ENCODE measurements around the gene SPHK2.

Gene SPHK2

DNA sequence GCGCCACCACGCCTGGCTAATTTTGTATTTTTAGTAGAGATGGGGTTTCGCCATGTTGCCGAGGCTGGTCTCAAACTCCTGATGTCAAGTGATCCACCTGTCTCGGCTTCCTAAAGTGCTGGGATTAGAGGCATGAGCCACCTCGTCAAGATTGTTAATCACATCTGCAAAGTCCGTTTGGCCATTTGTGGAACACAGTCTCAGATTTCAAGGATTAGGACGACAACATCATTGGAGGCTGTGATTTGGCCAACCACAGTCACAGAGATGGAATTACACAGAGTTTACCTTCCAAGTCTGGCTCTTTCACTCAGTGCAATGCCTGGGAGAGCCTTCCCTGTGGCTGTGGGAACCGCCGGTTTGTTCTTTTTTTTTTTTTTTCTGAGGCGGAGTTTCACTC, 49.5 kb upstream of the SPHK2 start (continued):
- TF ChIP-seq, protein P1, sequence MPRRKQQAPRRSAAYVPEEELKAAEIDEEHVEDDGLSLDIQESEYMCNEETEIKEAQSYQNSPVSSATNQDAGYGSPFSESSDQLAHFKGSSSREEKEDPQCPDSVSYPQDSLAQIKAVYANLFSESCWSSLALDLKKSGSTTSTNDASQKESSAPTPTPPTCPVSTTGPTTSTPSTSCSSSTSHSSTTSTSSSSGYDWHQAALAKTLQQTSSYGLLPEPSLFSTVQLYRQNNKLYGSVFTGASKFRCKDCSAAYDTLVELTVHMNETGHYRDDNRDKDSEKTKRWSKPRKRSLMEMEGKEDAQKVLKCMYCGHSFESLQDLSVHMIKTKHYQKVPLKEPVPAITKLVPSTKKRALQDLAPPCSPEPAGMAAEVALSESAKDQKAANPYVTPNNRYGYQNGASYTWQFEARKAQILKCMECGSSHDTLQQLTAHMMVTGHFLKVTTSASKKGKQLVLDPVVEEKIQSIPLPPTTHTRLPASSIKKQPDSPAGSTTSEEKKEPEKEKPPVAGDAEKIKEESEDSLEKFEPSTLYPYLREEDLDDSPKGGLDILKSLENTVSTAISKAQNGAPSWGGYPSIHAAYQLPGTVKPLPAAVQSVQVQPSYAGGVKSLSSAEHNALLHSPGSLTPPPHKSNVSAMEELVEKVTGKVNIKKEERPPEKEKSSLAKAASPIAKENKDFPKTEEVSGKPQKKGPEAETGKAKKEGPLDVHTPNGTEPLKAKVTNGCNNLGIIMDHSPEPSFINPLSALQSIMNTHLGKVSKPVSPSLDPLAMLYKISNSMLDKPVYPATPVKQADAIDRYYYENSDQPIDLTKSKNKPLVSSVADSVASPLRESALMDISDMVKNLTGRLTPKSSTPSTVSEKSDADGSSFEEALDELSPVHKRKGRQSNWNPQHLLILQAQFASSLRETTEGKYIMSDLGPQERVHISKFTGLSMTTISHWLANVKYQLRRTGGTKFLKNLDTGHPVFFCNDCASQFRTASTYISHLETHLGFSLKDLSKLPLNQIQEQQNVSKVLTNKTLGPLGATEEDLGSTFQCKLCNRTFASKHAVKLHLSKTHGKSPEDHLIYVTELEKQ (tag by site-specific recombination; IDR thresholded peaks at IDR 0.05; ENCODE audit: borderline replicate concordance): peak; percentile 24; the same call in 1 of the 2 replicates
- no peak for TF ChIP-seq ZNF624 (tag by site-specific recombination; IDR thresholded peaks at IDR 0.05)
- TF ChIP-seq FEZF1 (tag by site-specific recombination; IDR thresholded peaks at IDR 0.05): peak; percentile 97
- no peak for TF ChIP-seq ZNF404 (tag by site-specific recombination; IDR thresholded peaks at IDR 0.05)
- TF ChIP-seq ZNF138 (tag by site-specific recombination; IDR thresholded peaks at IDR 0.05; ENCODE audit: borderline replicate concordance): no peak
- TF ChIP-seq KLF8 (tag by site-specific recombination; IDR thresholded peaks at IDR 0.05): 0 out of 2 replicates have a peak, but pooled peaks have one; percentile 57
- no peak for TF ChIP-seq ZNF311 (tag by site-specific recombination; IDR thresholded peaks at IDR 0.05; ENCODE audit: borderline replicate concordance)
- TF ChIP-seq GLIS1 (tag by site-specific recombination; IDR thresholded peaks at IDR 0.05): peak; percentile 61
- TF ChIP-seq ZSCAN30 (tag by site-specific recombination; IDR thresholded peaks at IDR 0.05): no peak

DNA sequence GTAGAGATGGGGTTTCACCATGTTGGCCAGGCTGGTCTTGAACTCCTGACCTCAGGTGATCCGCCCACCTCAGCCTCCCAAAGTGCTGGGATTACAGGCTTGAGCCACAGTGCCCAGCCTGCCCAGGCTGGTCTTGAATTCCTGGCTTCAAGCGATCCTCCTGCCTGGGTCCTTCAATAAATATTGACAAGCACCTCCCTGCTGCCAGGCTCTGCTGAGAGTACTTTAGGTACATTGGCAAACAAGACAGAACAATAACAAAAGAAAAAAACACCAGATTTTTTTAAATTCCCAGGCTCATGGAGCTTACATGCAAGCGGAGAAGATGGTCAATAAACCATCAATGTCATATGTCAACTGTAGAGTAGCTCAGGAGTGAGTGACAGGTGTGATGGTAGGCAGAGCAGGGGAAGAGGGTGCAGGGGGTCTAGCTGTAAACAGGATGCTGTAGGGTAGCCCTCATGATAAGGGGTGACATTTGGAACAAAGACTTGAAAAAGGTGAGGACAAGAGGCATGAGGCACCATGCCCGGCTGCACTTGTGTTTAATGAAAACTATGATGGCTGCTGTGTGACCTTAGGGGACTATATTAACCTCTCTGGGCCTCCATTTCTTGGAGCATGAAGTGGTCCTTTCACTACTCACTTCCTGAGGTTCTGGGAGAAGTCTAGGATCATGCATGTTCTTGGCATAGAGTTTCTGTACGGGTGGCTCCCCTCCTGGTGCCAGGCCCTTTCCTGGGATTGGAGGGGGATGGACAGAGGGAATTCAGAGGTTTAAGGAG, 47.7 kb upstream of the SPHK2 start:
- CTCF ChIA-PET: interaction anchor here (0.7 to 3.7 kb wide), 6 partner anchors 12 to 860 kb away, joined by 3 to 28 read pairs (median 6); no protein-coding TSS in a partner anchor
- no peak overlapping the region for H3K27ac ChIP-seq (ENCODE audit: extremely low read depth, low read depth, low read length)
- H3K36me3 ChIP-seq (ENCODE audit: control insufficient read depth in 2 of 2, insufficient read depth in 1 of 2, low read length in 2 of 2): no peaks in the 10 kb centered on the region
- H3K4me3 ChIP-seq (ENCODE audit: low read depth, low read length): no peak overlapping the region
- H3K4me1 ChIP-seq (ENCODE audit: control insufficient read depth, insufficient read depth, low read length): peaks cover 8% of the 10 kb centered on the region
- POLR2A ChIA-PET: interaction anchor here (1.3 kb wide), 1 partner anchor 58 kb away, joined by 4 read pairs; no protein-coding TSS in a partner anchor
- TF ChIP-seq ZNF768 (tag by site-specific recombination; IDR thresholded peaks at IDR 0.05) (peak; percentile 93), ZNF274 (IDR thresholded peaks at IDR 0.05; ENCODE audit: low read length) (no peak), ZNF274 (tag by site-specific recombination; IDR thresholded peaks at IDR 0.05; ENCODE audit: borderline replicate concordance) (no peak)
- no peaks in the 10 kb centered on the region for H3K9me3 ChIP-seq (ENCODE audit: control insufficient read depth, insufficient read depth, low read depth, low read length)

DNA sequence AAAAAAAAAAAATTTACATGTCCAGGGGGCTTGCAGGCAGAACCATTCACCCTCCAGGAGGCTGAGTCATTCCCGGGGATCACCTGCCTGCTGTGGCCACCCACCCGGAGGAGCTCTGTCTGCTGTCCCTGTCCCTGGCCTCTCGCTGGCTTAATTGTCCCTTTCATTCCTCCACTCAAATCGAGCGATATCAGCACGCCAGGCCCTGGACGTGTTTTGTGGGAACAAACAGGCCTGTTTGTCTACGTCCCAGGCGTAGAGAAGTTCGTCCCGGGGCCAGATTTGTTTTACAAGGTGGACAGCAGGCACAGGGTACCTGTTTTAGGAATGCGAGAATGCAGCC, 46.2 kb upstream of the SPHK2 start:
- no peaks in the 10 kb centered on the region for H3K9me3 ChIP-seq (ENCODE audit: control insufficient read depth, insufficient read depth, low read depth, low read length)
- no peak overlapping the region for H3K4me3 ChIP-seq (ENCODE audit: low read depth, low read length)
- H3K36me3 ChIP-seq (ENCODE audit: control insufficient read depth in 2 of 2, insufficient read depth in 1 of 2, low read length in 2 of 2): no peaks in the 10 kb centered on the region
- TF ChIP-seq SCRT1 (tag by site-specific recombination; IDR thresholded peaks at IDR 0.05; ENCODE audit: borderline replicate concordance) (no peak), ZIC2 (tag by site-specific recombination; IDR thresholded peaks at IDR 0.05) (peak; percentile 51; the same call in 1 of the 2 replicates), ZNF335 (tag by site-specific recombination; conservative IDR thresholded peaks at IDR 0.05) (peak; percentile 21; the same call in 1 of the 2 replicates), GLIS1 (tag by site-specific recombination; IDR thresholded peaks at IDR 0.05) (peak; percentile 75), KLF8 (tag by site-specific recombination; IDR thresholded peaks at IDR 0.05) (no peak), ZNF501 (tag by site-specific recombination; IDR thresholded peaks at IDR 0.05) (no peak), ZNF792 (tag by site-specific recombination; IDR thresholded peaks at IDR 0.05) (no peak), ZNF146 (tag by site-specific recombination; IDR thresholded peaks at IDR 0.05) (no peak), ZNF843 (tag by site-specific recombination; IDR thresholded peaks at IDR 0.05) (no peak), EGR2 (tag by site-specific recombination; IDR thresholded peaks at IDR 0.05; ENCODE audit: low read depth) (no peak), ZNF140 (tag by site-specific recombination; IDR thresholded peaks at IDR 0.05) (no peak)
- H3K4me1 ChIP-seq (ENCODE audit: control insufficient read depth, insufficient read depth, low read length): peaks cover 7% of the 10 kb centered on the region
- H3K27ac ChIP-seq (ENCODE audit: extremely low read depth, low read depth, low read length): no peak overlapping the region
- ChIA-PET POLR2A (interaction anchor here (0.6 kb wide), 1 partner anchor 1933 kb away, joined by 3 read pairs; no protein-coding TSS in a partner anchor), CTCF (interaction anchor here (0.7 to 3.7 kb wide), 4 partner anchors 11 to 262 kb away, joined by 3 to 28 read pairs (median 6); no protein-coding TSS in a partner anchor)

All from HEK293 (cell line).